HG03280 (cell line): Measurements from ENCODE around the gene CACNA1G.

Source experiments
- ATAC-seq: cut with Tn5 transposase; IDR thresholded peaks from one replicate; pipeline ENCODE4 v1.9.1; 2021; ENCODE audit warnings: mild to moderate bottlenecking, moderate library complexity; ENCODE audit not compliant: unreplicated experiment

CACNA1G gene

DNA sequence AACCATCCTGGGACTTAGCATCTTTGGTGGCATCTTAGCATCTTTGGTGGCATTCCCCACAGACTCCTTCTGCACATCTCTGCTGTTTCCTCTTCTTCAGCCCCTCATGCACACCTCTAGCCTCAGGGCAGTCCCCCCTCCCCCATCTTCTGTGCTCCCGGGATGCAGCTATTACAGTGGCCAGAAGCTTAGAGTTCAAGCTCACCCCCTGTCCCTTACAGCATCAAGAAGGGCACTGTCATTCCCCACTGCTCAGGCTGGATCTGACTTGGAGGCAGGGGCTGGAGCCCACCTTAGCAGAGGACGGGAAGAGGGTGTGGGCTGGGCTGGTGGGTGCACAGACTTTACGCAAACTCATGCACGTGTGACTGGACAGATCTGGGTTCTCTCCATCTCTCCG, 27.3 kb upstream of the CACNA1G start:
- ATAC-seq = no peak

GRCh38 chr17:50533720-50534148, 26.8 kb upstream of the CACNA1G start:
- no peak for ATAC-seq

DNA sequence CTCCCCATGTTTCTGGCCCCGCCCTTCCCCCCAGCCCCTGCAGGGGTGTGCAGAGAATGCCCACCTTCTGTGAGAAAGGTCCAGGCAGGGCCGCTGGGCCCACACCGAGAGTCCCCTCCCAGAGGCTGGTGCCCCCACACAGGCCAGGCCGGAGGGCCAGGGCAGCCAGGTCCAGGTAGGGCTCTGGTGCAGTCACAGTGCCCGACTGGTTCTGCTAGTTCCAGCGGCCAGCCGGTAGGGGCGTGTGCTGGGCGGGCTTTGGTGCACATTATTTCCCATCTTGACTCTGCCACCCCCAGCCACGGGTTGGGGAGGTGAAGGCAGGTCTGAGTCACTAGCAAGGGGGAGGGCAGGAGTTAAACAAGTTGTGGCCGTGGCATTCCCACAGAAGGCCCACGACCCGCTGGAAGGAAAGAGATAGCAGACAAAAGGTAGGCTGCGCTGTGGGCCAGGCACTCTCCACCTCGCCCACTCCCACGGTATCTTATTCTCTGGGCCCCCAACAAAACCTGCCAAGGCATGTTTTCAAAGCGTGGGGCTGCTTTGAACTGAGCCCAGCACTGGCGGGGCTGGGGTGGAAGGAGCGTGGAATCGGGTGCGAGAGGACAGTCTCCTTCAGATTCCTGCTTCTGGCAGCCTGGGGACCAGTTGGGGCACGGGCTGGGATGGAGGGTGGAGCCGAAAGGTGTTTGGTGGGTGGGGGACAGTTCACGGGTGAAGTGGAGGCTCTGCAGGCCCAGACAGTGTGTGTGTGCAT, 26.1 kb upstream of the CACNA1G start:
- no peak for ATAC-seq

GRCh38 chr17:50534979-50535326, 25.6 kb upstream of the CACNA1G start:
- no peak for ATAC-seq

- ATAC-seq = no peak
Measured at GRCh38 chr17:50535407-50535806, 25.1 kb upstream of the CACNA1G start.

DNA sequence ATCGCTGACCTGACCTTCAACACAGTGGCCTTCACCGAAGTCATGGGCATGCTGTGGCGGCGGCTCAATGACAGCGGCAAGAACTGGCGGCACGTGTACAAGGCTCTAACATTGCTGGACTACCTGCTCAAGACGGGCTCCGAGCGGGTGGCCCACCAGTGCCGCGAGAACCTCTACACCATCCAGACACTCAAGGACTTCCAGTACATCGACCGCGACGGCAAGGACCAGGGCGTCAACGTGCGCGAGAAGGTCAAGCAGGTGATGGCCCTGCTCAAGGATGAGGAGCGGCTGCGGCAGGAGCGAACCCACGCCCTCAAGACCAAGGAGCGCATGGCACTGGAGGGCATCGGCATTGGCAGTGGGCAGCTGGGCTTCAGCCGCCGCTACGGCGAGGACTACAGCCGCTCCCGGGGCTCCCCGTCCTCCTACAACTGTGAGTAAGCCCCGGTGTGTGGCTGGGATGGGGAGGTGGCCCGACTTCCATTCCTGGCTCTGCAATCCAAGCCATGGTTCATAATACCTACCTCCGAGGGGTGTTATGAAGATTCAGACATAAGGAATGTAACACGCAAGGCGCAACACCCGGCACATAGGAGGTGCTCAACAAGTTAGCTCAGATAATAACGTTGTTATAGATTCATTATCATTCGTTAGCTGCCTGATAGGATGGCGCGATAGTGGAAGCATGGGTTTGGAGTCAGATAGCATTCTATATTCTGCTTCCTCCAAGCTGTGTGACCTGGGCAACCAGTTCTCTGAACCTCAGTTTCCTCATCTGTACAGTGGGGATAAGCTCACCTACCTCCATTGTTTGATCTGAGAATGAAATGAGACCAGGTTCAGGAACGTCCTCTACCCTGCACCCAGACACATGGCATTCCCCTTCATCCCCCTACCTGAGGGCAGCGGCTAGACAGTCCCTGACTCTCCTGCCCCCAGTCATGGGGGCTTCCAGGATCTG, 23.6 kb upstream of the CACNA1G start:
- ATAC-seq = no peak

- ATAC-seq = no peak
Measured at GRCh38 chr17:50537721-50538548, 22.6 kb upstream of the CACNA1G start.

- ATAC-seq = no peak
Measured at GRCh38 chr17:50538549-50539410, 21.7 kb upstream of the CACNA1G start.

GRCh38 chr17:50539762-50540559, 20.6 kb upstream of the CACNA1G start:
- no peak for ATAC-seq

DNA sequence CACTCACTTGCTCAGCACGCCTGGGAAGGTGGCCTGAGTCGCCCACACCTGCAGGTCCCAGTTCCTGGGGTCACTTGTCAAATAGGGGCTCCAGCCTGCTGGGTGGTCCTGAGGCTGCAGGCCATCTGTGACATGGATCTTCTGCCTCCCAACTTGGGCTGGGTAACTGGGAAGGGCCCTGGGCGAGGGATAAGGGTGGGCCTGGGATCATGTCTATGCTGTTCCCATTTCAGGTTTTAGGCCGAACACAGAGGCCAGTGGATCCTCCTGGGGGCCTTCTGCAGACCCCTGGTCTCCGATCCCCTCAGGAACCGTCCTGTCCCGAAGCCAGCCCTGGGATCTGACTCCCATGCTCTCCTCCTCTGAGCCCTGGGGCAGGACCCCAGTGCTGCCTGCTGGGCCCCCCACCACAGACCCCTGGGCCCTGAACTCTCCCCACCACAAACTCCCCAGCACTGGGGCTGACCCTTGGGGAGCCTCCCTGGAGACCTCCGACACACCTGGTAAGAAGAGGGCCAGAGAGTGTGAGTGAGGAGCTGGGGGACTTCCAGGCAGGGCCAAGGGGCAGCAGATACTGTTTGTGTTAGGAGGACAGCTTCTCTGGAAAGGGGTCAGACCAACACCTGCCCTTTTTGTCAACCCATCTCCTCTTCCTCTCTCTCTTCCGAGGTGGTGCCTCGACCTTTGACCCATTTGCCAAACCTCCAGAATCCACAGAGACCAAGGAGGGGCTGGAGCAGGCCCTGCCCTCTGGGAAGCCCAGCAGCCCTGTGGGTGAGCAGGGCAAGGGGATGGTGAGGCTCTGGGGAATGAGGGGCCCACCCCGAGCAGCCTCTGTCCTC, 19.7 kb upstream of the CACNA1G start:
- no peak for ATAC-seq

DNA sequence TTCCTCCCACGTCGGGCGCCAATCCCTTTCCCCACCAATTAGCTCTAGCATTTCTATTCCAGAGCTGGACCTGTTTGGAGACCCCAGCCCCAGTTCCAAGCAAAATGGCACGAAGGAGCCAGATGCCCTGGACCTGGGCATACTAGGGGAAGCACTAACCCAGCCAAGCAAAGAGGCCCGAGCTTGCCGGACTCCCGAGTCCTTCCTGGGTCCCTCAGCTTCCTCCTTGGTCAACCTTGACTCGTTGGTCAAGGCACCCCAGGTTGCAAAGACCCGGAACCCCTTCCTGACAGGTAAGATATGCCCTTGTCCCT, 19.2 kb upstream of the CACNA1G start:
- no peak for ATAC-seq

DNA sequence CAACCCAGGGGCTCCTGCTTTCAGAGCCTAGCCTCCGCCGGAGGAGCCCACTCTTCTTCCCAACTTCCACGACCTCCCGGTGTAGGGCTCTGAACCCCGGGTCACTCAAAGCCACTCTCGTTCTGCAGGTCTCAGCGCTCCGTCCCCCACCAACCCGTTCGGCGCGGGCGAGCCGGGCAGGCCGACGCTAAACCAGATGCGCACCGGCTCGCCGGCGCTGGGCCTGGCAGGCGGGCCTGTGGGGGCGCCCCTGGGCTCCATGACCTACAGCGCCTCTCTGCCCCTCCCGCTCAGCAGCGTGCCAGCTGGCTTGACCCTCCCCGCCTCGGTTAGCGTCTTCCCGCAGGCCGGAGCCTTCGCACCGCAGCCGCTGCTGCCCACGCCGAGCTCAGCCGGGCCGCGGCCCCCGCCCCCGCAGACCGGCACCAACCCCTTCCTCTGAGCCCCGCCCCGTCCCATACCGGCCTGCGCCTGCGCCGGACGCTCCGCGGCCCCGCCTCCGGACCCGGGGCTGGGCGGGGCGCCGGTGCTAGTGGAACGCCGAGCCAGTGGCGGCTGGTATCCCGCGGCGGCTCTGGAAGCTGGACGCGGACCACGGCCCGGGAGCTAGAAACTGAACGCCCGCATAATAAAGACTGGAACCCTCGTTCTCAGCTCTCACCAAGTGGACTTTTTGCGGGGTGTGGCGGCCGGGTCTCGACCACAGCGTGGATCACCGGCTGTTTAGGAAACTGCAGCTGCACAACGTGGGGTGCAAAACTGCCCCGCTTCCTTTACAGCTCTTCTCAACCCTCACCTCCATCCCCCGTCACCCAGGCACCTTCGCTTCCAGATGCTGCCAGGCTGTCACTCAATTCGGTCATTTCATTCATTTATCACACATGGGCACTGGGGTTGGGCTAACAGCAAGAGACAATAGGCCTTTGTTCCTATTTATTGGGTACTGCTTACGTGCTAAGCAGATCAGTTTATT, 18.5 kb upstream of the CACNA1G start:
- peak; percentile 84 for ATAC-seq

GRCh38 chr17:50542795-50543774, 17.4 kb upstream of the CACNA1G start:
- no peak for ATAC-seq

DNA sequence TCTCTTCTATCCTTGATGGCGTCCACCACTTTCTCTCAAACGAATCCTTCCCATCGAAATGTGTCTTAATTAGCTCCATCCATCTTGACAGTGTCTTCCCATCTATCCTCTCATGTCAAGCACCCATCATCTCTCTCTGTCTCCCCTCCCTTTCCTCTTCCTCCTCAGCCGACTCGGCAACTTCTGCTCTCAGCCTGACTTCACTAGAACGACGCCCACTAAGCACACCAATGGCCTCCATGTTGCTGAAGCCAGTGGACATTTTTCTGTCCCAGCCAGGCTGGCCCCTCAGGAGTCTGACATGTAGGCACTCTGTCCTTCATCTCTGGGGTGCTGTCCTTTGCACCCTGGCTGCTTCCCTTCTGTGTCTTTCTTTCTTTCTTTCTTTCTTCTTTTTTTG, 16.0 kb upstream of the CACNA1G start:
- ATAC-seq = no peak

GRCh38 chr17:50545311-50545710, 15.2 kb upstream of the CACNA1G start:
- ATAC-seq = no peak

DNA sequence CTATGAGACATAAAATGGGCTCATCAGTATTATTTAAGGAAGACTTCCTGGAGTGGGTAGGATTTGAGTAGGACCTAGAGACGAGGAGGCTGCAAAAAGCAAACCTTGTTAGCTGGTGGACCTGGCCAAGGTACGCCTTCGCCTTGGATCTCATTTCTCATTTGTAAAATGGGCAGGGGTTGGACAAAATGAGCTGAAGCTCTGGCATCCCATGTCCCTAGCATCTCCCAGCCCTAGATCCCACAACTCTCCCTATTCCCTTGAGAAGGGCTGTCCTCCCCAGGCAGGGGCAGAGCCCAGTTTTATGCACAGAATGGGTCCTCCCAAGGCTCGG, 13.8 kb upstream of the CACNA1G start:
- no peak for ATAC-seq
